Spleen (tissue), 7 donors: ENCODE results near the gene CTNNA2.

Source experiments
- CTCF ChIP-seq, 11 experiments: fragments of 200-600 bp in 7 of 11; fragments of 450-650 bp in 4 of 11; sonication (generic) in 4 of 11; IDR thresholded peaks in 8 of 11; conservative IDR thresholded peaks in 3 of 11; 1 replicate in 7 of 11; 2 replicates in 4 of 11; pipeline versions ENCODE4 v1.4.0 to v1.8.0; 2016 to 2021; ENCODE audit warnings: antibody characterized with exemption in 11 of 11, inconsistent platforms in 4 of 11, mild to moderate bottlenecking in 1 of 11
- POLR2A ChIP-seq, 3 donors: fragments of 450-650 bp; IDR thresholded peaks; one replicate each; pipeline ENCODE4 v1.5.1; 2017; ENCODE audit warnings: antibody characterized with exemption in 3 of 3, mild to moderate bottlenecking in 1 of 3
- donor health status: DM: no; HTN: no; CAD: no; lungs with moderate emphysema.
- donor health status: DM: no; HTN: no; CAD: no.
- donor health status: DM: no; HTN: no; CAD: no.

GRCh38 chr2:79771493-79771892, 258.6 kb downstream of the CTNNA2 start:
- TF ChIP-seq CTCF (IDR thresholded peaks at IDR 0.05 in 8 of 11, conservative IDR thresholded peaks at IDR 0.05 in 3 of 11) (no peak), POLR2A (IDR thresholded peaks at IDR 0.05) (no peak)
